Measurements from ENCODE around the gene NMRK1.

DNA sequence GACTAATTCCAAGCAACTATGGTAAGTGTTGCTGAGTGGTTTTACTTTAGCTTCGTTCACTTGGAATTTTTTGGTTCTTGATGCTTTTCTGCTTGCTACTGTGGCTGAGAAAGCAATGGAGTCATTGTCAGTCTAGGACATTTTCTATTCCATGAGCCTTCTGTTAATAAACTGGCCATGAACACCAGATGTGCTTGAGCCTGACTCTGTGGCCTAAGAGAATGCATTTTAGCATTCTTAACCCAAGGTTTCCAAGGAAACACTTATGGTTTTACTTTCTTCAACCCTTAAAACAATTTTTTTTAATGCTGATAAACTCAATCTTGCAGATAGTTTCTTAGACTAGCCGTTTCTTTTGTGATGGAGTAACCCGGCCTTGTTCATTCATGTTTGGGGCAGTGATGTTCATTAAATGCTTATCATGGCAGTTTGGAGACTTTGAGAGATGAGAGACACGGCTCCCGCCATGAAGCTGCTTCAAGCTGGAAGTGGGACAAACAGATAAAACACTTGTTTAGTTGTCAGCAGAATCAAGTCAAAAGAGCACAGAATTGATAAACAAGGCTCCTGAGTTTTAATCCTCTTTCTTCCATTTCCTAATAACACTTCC is 42.8 kb upstream of the NMRK1 start:
- TF ChIP-seq ZFX (IDR thresholded peaks at IDR 0.05) (no peak), EGR1 (IDR thresholded peaks at IDR 0.05; ENCODE audit: low read depth) (no peak), POLR2AphosphoS5 (IDR thresholded peaks at IDR 0.05; ENCODE audit: low read depth, low read length) (no peak), CTCF (IDR thresholded peaks at IDR 0.05 in 2 of 3, conservative IDR thresholded peaks at IDR 0.05 in 1 of 3; ENCODE audit: borderline replicate concordance in 1 of 3, insufficient read depth in 1 of 3, low read depth in 2 of 3, low read length in 2 of 3) (no peak), RAD21 (IDR thresholded peaks at IDR 0.05; ENCODE audit: low read depth) (no peak), SRF (IDR thresholded peaks at IDR 0.05; ENCODE audit: low read depth) (no peak), JUND (IDR thresholded peaks at IDR 0.05) (no peak), CBX3 (IDR thresholded peaks at IDR 0.05; ENCODE audit: low read depth) (no peak), EZH2 (IDR thresholded peaks at IDR 0.05) (no peak), YY1 (IDR thresholded peaks at IDR 0.05; ENCODE audit: extremely low read depth, insufficient replicate concordance, low read depth, low read length) (no peak)
- TF ChIP-seq, protein P1, sequence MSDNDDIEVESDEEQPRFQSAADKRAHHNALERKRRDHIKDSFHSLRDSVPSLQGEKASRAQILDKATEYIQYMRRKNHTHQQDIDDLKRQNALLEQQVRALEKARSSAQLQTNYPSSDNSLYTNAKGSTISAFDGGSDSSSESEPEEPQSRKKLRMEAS (IDR thresholded peaks at IDR 0.05) = no peak

All from HCT116 (cell line).